GM12872 (cell line): ENCODE results near the gene ZRANB3.

Experiments
- TF ChIP-seq, protein P1 (sequence below): IDR thresholded peaks from 3 replicates; pipeline ENCODE4 v1.5.1; 2011; ENCODE audit warnings: low read depth, mild to moderate bottlenecking, low read length, moderate library complexity; ENCODE audit not compliant: insufficient read depth

Gene ZRANB3

DNA sequence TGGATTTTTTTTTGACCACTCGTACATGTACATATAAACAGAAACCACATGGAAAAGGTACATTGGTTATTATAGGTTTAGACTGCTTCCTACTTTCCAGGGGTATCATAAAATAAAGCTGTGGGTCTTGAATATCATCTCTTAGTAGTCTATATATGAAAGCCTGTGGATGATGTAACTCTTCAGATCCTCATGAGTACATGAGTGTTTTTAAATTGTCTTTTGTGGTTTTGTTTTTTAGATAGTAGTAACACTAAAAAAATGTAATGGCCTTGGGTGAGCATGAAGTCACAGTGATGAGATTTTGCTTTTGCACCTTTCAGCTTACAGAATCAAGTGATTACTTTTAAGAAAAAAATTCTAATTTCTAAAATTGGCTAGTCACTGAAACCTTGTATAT is 398.7 kb downstream of the ZRANB3 start:
- TF ChIP-seq, protein P1, sequence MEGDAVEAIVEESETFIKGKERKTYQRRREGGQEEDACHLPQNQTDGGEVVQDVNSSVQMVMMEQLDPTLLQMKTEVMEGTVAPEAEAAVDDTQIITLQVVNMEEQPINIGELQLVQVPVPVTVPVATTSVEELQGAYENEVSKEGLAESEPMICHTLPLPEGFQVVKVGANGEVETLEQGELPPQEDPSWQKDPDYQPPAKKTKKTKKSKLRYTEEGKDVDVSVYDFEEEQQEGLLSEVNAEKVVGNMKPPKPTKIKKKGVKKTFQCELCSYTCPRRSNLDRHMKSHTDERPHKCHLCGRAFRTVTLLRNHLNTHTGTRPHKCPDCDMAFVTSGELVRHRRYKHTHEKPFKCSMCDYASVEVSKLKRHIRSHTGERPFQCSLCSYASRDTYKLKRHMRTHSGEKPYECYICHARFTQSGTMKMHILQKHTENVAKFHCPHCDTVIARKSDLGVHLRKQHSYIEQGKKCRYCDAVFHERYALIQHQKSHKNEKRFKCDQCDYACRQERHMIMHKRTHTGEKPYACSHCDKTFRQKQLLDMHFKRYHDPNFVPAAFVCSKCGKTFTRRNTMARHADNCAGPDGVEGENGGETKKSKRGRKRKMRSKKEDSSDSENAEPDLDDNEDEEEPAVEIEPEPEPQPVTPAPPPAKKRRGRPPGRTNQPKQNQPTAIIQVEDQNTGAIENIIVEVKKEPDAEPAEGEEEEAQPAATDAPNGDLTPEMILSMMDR, result no peak

- TF ChIP-seq, protein P1, result no peak
Observed at GRCh38 chr2:135130751-135131150, 400.3 kb downstream of the ZRANB3 start.

DNA sequence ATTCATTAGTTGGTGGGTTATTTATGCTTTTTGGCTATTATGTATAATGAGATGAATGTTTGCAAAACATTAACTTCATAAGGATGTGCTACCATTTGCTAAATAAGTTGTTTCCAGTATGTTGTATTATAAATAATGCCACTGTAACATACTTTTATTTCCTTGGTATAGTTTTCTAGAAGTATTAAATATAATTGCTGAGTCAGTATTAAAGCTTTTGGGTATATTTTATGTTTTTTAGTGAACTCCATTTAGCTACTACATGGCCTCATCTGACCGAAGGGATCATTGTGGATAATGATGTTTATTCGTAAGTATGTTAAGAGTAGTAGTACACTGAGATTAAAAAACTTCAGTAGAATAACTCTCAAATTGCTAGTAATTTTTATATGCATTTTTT is 405.1 kb downstream of the ZRANB3 start:
- TF ChIP-seq, protein P1, result no peak

DNA sequence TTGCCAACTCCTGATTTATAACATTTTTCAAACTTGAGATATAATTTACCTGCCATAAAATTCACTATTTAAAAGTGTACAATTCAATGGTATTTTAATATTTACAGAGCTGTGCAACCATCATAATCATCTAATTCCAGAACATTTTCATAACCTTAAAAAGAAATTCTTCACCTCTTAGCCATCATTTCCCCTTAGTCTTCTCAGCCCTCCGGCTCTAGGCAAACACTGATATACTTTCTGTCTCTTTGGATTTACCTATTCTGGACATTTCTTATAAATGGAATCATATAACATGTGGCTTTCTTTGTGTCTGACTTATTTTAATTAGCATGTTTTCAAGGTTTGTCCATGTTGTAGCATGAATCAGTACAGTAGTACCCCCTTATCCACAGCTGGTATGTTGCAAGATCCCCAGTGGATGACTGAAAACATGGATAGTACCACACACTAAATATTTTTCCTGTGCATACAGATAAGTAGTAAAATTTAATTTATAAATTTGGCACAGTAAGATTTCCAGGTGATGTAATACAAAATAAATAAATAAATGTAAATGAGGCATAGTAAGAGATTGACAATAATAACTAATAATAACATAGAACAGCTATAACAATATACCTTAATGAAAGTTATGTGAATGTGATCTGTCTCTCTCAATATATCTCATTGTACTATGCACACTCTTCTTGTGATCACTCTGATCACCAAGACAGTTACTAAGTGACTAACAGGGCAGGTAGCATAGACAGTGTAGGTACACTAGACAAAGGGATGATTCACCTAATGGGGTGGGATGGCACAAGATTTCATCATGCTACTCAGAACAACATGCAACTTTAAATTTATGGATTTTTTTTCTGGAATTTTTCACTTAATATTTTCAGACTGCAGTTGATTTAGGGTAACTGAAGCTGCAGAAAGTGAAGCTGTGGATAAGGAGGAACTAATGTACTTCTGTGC is 405.8 kb downstream of the ZRANB3 start:
- TF ChIP-seq, protein P1, result no peak

- TF ChIP-seq, protein P1, result no peak
Observed at GRCh38 chr2:135121016-135121657, 409.9 kb downstream of the ZRANB3 start.

DNA sequence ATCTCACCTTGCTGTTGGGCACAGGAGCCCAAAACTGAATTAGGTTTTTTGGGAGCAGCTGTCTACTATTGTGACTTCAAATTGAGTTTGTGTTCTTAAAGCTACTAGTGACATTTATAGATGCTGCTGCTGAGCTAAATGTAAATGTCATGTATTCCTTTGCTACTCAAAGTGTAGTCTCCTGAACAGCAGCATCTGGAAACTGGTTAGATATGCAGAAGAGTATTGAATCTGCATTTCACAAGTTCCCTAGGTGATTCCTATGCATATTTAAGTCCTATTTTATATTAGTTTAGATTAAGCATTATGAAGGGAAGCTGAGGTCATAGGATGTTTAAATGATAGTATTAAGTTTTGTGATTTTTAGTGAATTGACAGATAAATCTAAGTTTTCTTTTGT is 411.4 kb downstream of the ZRANB3 start:
- TF ChIP-seq, protein P1, result no peak

GRCh38 chr2:135113322-135113721 is 417.7 kb downstream of the ZRANB3 start:
- TF ChIP-seq, protein P1, result no peak
